ENCODE results near the gene RNF157. TPM values are rescaled to one million over a fixed set of nuclear protein-coding genes. Genes with fewer than 3 reads are reported as not detected.

The RNF157 gene
- total RNA-seq, 3 donors from 2014 or later, result 11.6 to 45.8 (median 17.5) TPM

- intact Hi-C loops (cut with DNase I, micrococcal nuclease), result no loop called here
- H3K4me3 ChIP-seq, result no peak overlapping the region
- no peaks in the 10 kb centered on the region for H3K9me3 ChIP-seq
- TF ChIP-seq CTCF (IDR thresholded peaks at IDR 0.05), result no peak
- ATAC-seq (no peak), DNase-seq (no peak)
- H3K4me1 ChIP-seq (ENCODE audit: low read depth), result peaks cover 13% of the 10 kb centered on the region
- no peaks in the 10 kb centered on the region for H3K36me3 ChIP-seq (ENCODE audit: low read depth)
Observed at GRCh38 chr17:76140661-76141211, 99.6 kb downstream of the RNF157 start.

GRCh38 chr17:76139801-76140660 is 100.3 kb downstream of the RNF157 start:
- DNase-seq (peak in 2 of 3 donors; percentile 60 to 62), ATAC-seq (peak; percentile 80)
- intact Hi-C loops (cut with DNase I, micrococcal nuclease), result no loop called here
- no peak for TF ChIP-seq CTCF (IDR thresholded peaks at IDR 0.05)
- no peak overlapping the region for H3K4me3 ChIP-seq
- H3K36me3 ChIP-seq (ENCODE audit: low read depth), result no peaks in the 10 kb centered on the region
- H3K4me1 ChIP-seq (ENCODE audit: low read depth), result peaks cover 13% of the 10 kb centered on the region
- H3K9me3 ChIP-seq, result no peaks in the 10 kb centered on the region

GRCh38 chr17:76138896-76139752 is 101.2 kb downstream of the RNF157 start:
- peaks cover 13% of the 10 kb centered on the region for H3K4me1 ChIP-seq (ENCODE audit: low read depth)
- intact Hi-C loops (cut with DNase I, micrococcal nuclease), result no loop called here
- no peaks in the 10 kb centered on the region for H3K36me3 ChIP-seq (ENCODE audit: low read depth)
- no peak for TF ChIP-seq CTCF (IDR thresholded peaks at IDR 0.05)
- ATAC-seq (peak; percentile 8), DNase-seq (no peak)
- no peak overlapping the region for H3K4me3 ChIP-seq
- H3K9me3 ChIP-seq, result no peaks in the 10 kb centered on the region

GRCh38 chr17:76138234-76138895 is 101.9 kb downstream of the RNF157 start:
- ATAC-seq, result no peak
- Histone ChIP-seq H3K4me3 (no peak overlapping the region), H3K36me3 (ENCODE audit: low read depth) (no peaks in the 10 kb centered on the region), H3K4me1 (ENCODE audit: low read depth) (peaks cover 13% of the 10 kb centered on the region), H3K9me3 (no peaks in the 10 kb centered on the region)
- intact Hi-C loops (cut with DNase I, micrococcal nuclease), result no loop called here
- TF ChIP-seq CTCF (IDR thresholded peaks at IDR 0.05), result no peak
- no peak for DNase-seq

Data from mucosa of descending colon (tissue), 3 donors.